Inferior parietal cortex (tissue), 1 donor: ENCODE data around the gene TMEM108.

ENCODE experiments used
- DNase-seq: peaks from one replicate; pipeline ENCODE4 v3.0.0-alpha.2; 2016; ENCODE audit errors: extremely low spot score

TMEM108 gene

GRCh38 chr3:133227813-133228212 is 189.6 kb downstream of the TMEM108 start:
- DNase-seq: no peak

- no peak for DNase-seq
These were observed 192.0 kb downstream of the TMEM108 start for GRCh38 chr3:133230195-133230594.

DNA sequence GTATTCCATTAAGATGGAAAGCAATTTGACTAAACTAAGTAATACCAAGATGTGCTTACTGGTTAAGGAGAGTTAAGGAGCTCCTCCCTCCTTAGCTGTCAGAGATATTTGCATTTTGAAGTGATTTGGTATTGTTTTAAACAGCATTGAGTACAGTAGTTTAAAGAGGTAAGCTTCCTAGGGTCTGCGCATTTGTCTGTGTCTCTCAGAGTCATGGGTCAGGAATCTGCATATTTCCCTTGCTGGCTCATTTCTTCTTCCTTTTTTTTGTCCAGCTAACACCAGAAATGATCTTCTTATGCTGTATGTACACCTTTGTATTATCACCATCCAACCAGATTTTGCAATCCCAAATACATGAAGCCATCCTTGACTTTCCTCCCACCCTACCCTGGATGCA is 198.7 kb downstream of the TMEM108 start:
- DNase-seq: no peak

DNA sequence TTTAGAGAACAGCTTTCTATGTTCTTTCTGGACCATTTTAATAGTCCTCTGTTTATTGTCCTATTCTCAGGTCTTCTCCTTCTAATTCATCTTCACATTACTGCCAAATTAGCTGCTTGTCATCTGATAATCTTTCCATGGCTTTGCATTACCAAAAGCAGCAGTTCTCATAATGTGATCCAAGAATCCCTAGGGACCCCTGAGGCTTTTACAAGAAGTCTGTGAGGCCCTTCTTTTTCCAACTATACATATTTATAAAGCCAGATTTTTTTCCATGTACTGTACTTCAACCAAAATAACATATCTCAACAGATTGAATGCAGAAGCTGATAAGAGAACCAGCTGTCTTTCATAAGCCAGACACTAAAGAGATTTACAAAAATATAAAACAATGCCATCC is 199.2 kb downstream of the TMEM108 start:
- no peak for DNase-seq

- no peak for DNase-seq
These were observed 199.8 kb downstream of the TMEM108 start for GRCh38 chr3:133238015-133238414.

GRCh38 chr3:133246119-133246518 is 207.9 kb downstream of the TMEM108 start:
- DNase-seq: no peak

- DNase-seq: no peak
These were observed 208.6 kb downstream of the TMEM108 start for GRCh38 chr3:133246773-133247172.

DNA sequence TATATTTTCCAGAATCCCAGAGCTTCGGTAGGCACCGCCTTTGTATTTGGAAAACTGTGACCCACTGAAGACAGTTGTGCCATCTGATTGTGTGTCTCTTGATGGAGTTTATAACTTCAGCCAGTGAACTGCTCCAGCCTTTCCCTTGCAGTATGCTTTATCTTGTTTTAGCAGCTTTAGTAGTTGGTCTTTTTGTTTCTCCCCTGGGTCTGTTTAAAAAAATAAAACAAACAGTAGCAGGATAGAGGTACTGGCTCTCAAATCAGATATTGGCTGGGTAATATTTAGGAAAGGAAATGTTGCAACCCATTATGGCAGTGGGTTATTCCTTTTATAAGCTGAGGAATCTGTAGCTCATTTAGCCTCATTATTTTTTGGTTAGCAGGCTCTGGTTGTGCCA is 210.2 kb downstream of the TMEM108 start:
- no peak for DNase-seq

GRCh38 chr3:133249490-133249889 is 211.3 kb downstream of the TMEM108 start:
- no peak for DNase-seq

DNA sequence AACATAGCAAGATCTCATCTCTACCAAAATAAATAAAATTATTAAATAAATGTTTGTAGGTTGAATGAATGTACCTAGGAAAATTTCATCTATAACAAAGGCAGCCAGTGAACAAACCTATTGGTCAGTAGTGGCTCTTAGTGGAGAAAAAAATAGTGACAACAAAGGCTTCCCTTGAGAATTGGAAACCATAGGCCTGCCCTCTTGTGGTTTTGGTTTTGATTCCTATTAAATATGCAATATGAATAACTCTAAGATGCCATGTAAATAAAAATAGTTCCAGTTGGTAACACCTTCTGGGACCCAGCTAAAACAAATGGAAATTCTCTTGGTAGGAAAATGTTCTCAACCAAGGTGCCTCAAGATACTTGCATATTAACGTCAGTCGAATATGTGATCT is 216.0 kb downstream of the TMEM108 start:
- DNase-seq: no peak

- DNase-seq: no peak
These were observed 216.5 kb downstream of the TMEM108 start for GRCh38 chr3:133254716-133255115.

GRCh38 chr3:133256787-133257483 is 218.7 kb downstream of the TMEM108 start:
- DNase-seq: no peak

GRCh38 chr3:133258358-133258757 is 220.2 kb downstream of the TMEM108 start:
- DNase-seq: no peak

DNA sequence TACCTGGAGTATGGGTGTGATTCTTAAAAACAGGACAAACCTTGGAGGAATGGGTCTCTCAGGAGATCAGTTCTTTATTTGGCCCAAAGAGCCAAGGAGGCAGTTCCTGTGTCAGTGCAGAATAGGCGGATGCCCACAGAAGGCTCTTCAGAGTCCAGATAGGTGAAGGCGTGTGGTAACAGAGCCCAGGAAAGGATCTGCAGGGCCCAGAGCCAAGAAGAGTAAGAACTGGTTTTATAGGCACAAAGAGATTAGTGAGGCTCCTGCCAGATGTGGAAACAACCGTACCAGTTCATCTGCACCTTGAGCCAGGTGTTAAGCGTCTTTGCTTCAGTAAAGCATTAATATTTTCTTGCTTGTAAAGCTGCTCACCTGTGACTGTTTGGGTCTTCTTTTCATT is 221.6 kb downstream of the TMEM108 start:
- DNase-seq: no peak

DNA sequence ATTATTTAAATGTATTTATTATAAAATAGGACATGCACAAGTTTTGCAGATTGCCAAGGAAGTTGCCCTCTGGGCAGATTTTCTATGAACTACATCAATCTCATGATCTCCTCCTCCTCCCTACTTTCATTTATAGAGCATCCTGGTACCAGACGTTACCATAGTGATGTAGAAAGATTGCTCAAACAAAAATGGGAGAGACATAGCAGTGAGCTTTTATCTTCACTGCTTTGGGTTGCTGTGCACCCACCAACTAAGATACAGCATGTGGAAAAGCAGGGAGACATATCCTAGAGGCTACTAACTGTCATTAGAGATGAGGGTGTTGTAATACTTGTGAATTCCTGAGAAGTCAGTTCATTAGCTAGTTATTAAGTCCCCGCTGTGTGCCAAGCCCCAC is 224.1 kb downstream of the TMEM108 start:
- no peak for DNase-seq

DNA sequence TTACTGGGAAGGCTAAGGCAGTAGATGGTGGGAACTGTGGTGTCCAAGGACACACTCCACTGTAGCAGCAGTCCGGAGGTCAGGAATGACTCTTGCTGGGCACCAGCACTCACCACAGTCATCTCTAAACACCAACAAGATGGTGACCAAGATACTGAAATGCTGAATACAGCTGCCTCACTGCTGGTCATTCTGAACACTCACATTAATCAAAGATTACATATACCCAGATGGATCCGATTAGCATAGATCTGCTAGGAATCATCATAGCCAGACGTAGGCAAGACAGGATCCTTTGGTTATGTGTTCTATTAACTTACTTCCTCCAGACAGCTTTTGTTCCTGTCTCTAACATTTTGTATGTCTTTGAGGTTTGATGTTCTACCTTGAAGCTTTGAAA is 226.7 kb downstream of the TMEM108 start:
- DNase-seq: no peak

- peak; percentile 56 for DNase-seq
These were observed 230.5 kb downstream of the TMEM108 start for GRCh38 chr3:133268726-133269134.

DNA sequence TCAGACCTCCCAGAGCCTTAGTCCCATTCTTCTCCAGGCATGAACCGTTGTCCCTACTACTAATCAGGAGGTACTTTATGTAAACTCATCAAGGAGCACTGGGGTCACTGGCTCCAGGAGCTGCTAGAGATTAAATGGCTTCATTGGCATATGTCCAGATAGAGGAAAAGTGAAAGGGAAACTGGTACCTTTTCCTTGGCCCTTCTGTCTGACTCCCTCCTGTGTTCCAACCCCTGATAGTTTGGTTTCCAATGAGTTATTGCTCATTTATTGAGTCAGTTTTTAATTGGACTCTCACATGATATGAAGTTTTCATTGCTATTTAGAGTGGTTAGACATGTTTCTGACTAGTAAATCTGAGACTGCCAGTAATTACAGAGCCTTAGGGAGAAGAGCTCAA is 231.2 kb downstream of the TMEM108 start:
- DNase-seq: no peak

- DNase-seq: no peak
These were observed 232.4 kb downstream of the TMEM108 start for GRCh38 chr3:133270631-133271030.

GRCh38 chr3:133271042-133271441 is 232.9 kb downstream of the TMEM108 start:
- no peak for DNase-seq

DNA sequence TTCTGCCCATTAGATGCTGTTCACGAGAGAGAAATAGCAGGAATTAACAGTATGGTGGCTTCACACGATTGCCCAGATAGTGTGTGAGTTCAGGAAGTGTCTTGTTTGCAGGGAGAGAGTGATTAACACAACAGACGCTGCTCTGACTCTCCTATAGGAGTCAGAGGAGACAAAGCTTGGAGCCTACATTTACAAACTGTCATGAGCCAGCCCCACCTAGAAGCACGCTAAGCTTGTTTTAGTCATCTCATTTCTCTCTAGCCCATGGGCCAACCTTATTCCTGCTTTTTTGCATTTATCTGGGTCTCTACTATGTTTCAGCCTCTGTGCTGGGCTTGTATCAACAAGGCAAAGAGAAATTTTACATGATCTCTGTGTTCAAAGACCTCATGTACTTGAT is 233.3 kb downstream of the TMEM108 start:
- no peak for DNase-seq

DNA sequence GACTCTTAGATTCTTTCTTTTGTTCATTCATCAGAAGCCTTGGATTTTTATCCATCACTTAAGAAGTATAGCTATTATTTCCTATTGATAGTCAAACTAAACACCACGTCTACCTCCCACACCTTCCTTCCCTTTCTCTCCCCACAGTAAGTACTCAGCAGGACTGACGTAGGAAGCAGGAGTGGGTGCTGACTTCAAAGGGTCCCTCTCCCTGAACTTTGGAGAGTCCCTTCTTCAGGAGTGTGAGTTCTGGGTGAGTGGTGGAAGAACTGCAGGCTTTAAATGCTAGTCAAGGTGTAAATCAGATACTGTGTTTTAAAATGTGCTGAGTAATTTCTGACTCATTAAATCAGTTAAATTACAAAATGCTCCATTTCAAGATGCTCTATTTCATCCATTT is 235.2 kb downstream of the TMEM108 start:
- DNase-seq: no peak

GRCh38 chr3:133274477-133274876 is 236.3 kb downstream of the TMEM108 start:
- no peak for DNase-seq

- no peak for DNase-seq
These were observed 238.4 kb downstream of the TMEM108 start for GRCh38 chr3:133276594-133276993.
